NCI-H146 treated with DMSO at 0.1 percent for 48 hours (cell line): ENCODE results near the gene FOXN3.
"Not testable (repeated sequence)": the region's sequence is repeated elsewhere in the genome, so short reads cannot be mapped to it uniquely, and the experiment has no call there.

ENCODE experiments used
- DNase-seq: peaks from one replicate; lab custom pipeline; 2025; ENCODE audit not compliant: unreplicated experiment; lab: John Stamatoyannopoulos, UW

Gene FOXN3

GRCh38 chr14:89111766-89112543 is 305.1 kb downstream of the FOXN3 start:
- DNase-seq: not testable (repeated sequence)

- not testable (repeated sequence) for DNase-seq
These were observed 305.8 kb downstream of the FOXN3 start for GRCh38 chr14:89111232-89111631.

GRCh38 chr14:89110110-89110509 is 306.9 kb downstream of the FOXN3 start:
- DNase-seq: no peak

GRCh38 chr14:89108608-89109007 is 308.4 kb downstream of the FOXN3 start:
- no peak for DNase-seq

- peak; percentile 8 for DNase-seq
These were observed 309.4 kb downstream of the FOXN3 start for GRCh38 chr14:89107626-89108025.
